Stimulated activated CD4-positive, alpha-beta T cell treated with anti-CD3 and anti-CD28 coated beads, Interleukin-2, amount 100 ng/mL, for 48 hours (primary cell): ENCODE data around the gene CYP17A1.

Experiments
- DNase-seq, 2 donors: peaks; one replicate each; pipeline ENCODE4 v3.0.0-alpha.2; 2020

CYP17A1 gene

DNA sequence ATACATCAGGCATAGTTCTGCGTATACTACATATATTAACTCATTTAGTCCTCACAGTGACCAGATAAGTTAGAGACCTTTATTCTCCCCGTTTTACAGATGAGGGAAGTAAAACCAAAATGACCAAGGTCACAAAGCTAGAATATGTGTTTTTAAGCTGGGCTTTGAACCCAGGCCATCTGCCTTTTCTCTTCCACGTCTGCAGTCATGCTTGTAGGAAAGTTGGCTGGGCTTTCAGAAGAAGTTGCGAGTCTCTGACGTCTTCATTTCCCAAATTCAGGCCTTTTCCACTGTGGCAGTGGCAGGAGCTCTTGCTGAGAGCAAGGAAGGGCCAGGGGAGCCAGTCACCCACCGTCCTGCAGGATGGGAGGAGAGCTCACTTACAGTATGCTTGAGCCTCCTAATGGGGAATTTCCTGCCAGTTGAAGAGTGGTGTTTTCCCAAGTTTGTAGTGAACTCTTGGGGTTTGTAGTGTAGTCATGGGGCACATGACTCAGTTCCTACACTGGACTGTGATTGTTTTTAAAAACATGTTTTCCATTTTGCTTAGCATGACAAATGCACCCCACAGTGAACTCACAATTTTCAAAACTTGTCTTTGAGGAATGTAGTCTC lies 34.2 kb downstream of the CYP17A1 start:
- DNase-seq, result no peak

DNA sequence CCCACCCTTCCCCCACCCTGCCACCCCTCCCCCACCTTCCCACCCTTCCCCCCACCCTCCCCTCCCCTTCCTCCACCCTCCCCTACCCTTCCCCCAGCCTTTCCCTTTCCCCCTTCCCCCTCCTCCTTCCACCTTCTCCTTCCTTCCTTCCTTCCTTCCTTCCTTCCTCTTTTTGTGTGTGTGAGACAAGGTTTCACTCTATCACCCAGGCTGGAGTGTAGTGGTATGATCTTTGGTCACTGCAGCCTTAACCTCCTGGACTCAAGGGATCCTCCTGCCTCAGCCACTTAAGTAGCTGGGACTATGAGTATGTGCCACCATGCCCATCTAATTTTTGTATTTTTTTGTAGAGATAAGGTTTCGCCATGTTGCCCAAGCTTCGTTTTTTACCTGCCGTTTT lies 35.2 kb downstream of the CYP17A1 start:
- no peak for DNase-seq

DNA sequence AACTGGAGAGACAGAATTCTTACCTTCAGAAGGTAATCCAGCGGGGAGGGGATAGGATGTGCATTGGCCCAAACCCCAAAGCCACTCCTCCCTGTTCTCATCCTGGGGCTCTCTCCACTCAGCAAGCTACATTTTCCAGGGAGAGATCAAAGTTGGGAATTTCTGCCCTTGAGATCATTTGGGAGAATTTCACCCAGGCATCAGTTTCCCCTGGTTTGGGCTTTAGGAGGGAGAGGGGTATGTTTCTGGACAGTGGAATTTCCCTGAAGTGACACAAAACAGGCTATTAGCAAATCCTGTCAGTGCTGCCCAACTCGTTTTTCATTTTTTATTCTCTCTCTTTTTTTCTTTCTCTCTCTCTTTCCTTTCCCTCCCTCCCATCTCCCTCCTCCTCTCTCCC lies 35.7 kb downstream of the CYP17A1 start:
- DNase-seq, result no peak

DNA sequence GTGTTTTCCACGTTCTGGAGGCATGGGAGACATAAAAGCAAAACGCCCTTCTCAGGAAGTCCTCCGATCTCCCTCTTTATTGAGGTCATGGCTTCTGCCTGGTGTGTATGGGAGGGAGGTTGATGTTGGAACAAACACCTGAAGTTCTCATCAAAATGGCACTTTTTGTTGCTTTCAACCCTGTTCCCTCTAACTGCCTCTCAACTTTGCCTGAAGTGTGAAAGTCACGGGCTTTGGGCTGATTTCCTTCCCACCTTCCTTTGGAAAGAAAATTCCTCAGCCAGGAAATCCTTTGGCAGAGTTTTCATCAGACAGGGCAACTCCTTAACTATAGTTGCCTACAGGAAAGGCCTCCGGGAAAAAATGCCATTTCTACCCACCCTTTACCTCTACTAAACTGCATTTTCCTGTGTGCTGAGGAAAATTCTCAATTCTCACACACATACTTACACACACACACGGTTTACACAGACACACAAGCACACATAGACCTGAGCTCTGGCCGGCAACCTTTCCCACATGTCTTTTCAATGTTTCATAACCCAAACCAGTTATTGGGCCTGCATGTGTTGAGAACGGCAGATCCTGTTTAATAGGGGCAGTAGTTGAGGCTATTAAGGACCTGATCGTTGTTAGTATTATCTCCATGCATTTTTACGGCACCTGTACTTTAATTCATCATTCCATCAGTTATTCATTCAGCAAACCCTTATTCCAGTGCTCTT lies 36.4 kb downstream of the CYP17A1 start:
- no peak for DNase-seq

DNA sequence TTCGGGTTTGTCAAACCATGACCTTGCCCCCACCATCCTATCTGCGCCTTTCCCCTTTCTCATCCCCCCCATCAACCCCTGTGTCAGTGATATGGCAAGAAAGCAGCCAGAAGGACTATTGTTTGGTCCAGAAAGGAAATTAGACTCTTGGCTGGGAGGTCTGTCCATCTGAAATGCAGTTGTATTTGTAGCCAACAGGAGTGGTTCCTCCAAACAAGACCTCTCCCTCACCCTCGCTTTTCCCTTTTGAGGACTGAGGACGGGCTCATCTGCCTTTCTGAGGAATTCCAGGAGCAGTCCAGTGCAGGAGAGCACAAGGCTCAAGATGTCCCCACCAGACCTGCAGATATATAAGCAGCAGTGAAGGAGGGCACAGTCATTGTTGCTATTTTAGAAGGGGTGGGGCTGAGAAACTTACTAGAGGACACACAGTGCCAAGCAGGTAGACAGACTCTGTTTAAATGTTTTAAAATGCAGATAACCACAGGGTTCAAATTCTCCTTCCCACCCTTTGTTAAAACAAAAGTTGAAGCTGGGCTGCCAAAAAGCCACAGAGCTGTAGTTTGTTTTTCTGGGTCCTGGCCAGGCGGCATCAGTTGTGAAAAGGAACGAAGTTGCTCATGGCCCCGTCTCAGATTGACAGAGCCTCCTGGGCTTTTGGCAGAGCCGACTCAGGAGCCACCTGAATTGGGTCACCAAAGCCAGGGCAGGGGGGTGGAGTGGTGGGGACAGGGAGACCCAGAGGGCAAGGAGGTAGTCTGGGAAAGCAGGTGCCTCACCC lies 37.3 kb downstream of the CYP17A1 start:
- DNase-seq, result no peak

DNA sequence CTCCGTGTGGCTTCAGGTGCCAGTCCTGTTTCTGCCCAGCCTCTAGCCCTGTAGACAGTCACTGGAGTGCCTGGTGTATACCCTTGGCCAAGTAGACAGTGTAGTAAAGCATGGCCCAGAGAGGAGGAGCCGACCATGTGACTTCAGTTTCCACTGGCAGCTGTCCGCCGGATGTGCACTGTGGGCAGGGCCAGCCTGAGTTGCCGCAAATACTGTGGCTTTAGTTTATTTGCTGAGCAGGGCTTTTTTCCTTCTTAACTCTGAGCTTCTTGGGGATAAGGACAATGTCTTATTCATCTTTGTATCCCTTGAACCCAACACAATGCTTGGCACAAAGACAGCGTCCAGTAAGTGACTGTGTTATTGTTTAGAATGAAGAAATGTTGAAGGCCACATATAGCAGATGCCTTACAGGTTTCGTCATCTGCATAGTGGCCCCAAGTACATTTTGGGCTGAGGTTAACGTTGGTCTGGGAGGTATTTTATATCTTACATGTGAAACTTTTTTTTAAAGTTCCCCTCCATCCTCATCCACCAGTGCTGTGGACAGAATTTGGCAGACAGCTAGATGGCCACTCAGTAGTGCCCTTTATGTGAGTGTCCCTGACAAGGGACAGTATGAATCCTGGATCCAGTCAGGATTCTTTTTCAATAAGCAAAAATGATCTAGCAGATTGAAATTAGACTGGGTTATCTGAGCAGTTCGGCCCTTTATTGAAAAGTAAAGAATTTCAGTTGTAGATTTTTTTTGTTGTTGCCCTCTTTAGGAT lies 40.6 kb downstream of the CYP17A1 start:
- DNase-seq, result peak; percentile 33 to 39

DNA sequence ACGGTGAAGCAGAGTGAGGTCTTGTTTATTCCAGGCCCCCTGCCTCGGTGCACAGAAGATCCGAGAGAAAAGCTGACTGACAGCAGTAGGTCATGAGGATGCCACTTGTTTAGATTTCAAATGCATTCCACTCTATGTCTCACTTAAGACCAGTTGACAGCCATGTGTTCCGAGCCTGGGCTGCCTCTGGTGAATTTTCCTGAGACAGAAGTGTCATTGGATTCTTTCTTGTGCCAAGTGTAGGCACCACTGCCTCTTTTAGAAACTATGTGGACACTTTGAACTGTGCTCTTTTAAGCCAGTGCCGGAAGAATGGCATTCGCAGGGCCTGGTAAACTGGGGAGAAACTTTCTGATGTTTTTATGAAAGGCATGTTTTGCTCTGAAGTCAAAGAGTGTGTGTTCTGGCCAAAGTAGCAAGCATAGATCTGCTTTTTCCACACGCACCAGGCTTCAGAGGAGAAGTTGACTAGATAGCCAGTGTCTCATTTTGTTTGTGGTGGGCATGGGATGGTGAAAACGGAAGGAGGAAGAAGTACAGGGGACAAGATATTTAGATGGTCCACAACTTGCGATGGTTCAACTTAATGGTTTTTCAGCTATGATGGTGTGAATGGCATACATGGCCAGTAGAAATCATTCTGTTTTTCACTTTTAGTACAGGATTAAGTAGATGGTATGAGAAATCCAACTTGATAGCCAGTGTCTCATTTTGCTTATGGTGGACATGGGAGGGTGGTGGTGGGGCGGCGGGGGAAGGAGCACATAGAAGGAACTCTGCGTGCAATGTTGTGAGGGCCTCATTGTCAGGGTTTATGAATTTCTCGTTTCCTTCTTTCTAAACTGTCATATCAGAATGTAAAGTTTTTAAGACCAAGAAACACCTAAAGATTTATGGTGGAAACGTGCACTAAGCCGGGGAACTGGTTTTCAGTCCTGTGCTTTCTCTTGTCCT lies 41.5 kb downstream of the CYP17A1 start:
- DNase-seq, result no peak

DNA sequence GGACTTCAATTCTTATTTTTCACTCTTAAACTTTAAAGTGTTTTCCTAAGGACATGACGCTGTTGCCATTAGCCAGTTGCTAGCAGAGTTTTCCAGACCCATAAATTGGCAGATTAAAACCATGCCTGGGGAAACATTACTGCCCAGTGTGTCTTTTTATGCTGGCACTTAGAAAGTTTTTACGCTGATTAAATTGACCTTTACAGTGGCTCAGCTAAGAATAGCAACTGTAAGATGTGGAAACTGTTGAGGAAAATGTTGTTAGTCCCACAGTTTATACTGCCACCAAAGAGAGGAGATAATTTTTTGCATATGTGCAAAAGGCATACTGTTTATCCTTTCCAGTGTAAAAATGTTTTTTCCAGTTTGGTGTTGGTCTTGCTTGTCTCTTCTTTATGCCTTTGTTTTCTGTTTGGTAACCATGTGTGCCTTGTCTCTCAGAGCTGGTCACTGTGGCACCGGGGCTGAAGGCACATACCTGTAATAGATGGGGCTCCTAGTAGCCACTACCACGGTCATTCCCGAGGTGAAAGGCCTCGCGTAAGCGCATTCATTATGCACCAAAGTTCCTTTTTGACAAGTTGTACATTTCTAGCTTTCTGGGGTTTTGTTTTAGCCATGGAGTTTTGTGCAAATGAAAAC lies 45.3 kb downstream of the CYP17A1 start:
- no peak for DNase-seq

DNA sequence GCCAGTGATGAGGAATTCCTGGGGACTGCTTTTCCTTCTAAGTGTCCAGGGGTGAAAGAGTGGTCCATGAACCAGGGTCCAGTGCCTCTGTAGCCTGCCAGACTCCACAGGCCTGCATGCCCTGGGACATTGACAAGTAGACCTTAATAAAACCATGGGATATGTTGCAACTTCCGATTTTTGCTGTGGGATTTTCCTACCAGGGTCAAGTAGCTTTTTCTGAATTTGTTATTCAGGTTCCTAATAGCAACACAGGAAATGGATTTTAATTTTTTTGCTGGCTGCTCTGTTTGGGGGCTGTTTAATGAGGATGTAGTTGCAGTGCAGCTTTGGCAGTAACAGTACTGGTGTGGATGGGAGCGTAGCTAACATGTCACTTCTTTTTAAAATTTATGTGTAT lies 51.4 kb downstream of the CYP17A1 start:
- no peak for DNase-seq

DNA sequence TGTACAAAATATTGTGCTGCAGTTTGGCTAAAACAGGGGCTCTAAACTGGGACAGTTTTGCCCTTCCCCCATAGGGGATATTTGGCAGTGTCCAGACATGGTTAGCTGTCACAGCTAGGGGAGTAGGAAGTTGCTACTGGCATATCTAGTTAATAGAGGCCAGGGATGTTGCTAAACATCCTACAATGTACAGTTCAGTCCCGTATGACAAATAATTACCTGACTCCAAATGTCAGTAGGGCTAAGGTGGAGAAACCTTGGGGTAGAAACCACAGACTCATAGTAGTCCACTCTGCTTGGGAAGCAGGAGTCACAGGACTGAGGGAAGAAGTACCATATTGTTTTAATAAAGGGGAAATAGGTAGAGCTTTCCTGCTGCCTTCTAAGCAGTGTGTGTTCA lies 53.6 kb downstream of the CYP17A1 start:
- DNase-seq, result no peak

DNA sequence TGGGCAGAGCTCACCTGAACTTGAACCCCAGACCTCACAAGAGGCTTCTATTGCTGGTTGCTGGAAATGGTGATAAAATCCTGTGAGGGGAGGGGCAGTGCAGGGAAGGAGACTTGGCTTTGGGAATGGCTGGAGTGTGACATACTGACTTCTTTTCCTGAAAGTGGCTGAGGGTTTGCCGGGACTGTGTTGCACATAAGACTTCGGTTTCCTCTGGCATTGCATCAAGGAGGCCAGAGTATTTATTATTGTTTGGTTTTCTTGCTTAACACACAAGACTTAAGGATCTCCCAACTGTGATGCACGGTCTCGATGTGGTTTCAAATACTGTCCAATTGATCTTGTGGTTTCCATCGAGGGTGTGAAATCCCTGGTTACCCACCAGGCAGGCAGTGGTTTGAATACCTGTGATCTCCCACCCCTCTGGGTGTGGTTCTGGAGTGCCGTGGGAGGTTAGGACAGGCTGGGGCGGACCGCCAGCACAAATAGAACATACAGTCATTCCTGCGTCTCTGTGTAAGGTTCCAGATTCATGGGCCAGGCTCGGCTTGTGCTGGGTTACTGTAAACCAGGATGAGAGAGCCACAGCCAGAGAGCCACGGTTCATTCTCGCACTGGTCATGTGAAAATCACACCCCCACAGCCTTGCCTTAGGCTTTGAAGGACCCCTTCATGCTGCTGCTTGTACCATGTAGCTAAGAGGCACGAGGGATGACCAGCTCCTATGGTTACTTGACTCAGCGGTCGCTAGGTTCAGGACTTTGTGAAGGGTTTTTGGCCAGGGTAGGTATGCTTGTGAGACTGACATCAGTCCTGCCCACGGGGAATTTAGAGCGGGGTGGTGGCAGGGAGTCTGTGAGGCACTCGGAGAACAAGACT lies 54.3 kb downstream of the CYP17A1 start:
- DNase-seq, result no peak

DNA sequence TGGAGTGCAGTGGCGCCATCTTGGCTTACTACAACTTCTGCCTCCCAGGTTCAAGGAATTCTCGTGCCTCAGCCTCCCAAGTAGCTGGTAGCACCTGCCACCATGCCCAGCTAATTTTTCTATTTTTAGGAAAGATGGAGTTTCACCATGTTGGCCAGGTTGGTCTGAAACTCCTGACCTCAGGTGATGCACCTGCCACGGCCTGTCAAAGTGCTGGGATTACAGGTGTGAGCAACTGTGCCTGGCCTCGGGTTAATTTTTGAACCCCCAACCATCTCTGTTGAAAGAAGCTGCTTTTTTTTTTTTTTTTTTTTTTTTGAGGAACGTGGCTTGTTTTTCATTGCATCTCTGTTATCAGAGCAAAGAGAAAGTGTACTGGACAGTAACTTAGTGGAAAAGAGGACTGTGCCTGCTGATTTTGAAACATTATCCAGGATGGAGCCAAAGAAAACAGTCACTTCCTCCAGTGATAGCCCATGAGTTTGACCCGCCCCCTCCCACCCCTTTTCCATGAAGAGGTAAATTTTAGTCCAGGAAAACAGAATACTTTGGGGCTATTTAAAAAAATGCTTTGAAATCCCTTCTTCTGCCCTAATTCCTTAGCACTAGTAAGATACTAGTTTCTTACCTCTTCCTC lies 55.2 kb downstream of the CYP17A1 start:
- no peak for DNase-seq

DNA sequence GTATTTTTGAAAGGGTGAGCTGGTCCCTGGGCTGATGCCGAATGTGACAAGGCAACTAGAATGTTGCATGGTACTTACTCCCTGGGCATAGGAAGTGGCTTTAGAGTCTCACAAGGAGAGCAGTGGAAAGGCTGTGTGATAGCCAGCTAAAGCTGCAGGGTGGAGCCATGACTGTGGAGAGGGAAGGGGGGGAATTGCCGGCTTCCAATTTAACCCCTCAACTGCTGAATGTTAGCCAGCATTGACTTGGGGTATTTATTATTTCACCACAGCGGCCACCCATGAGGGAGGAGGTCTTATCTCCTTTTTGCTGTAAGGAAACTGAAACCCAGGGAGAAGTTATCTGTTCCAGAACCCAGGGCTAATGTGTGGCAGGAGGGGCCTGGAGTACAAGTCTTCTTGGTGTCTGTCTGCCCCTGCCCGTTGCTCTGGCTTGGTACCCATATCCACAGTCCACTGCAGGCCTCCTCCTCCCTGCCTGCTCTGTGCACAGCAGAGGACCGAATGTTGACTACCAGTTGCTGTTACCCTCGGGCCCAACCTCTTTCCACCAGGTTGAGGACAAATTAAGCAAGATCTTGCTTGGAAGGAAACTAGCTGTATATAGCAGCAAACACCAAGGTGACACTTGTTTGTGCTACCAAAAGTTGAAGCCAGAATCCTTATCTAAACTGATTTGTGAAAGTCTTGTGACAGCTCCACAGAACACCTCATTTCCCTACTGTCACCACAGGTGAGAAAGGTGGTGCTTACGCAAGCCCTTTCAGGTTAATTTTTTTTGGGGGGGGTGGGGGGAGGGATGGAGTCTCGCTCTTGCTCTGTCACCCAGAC lies 55.9 kb downstream of the CYP17A1 start:
- DNase-seq, result no peak
